HG03575 (cell line): ENCODE data around the gene NNAT.

Experiments used
- ATAC-seq: cut with Tn5 transposase; IDR thresholded peaks from one replicate; pipeline ENCODE4 v1.9.1; 2021; ENCODE audit not compliant: unreplicated experiment, insufficient number of reproducible peaks, low FRiP score; ENCODE audit errors: extremely low read depth

The NNAT gene

GRCh38 chr20:37558306-37558705 lies 37.3 kb downstream of the NNAT start:
- no peak for ATAC-seq

GRCh38 chr20:37558779-37559178 lies 37.7 kb downstream of the NNAT start:
- no peak for ATAC-seq

GRCh38 chr20:37559312-37560027 lies 38.4 kb downstream of the NNAT start:
- no peak for ATAC-seq

- no peak for ATAC-seq
Observed at GRCh38 chr20:37560629-37561028, 39.6 kb downstream of the NNAT start.

GRCh38 chr20:37562695-37563480 lies 41.8 kb downstream of the NNAT start:
- ATAC-seq = no peak

- ATAC-seq = no peak
Observed at GRCh38 chr20:37564016-37564387, 43.0 kb downstream of the NNAT start.

- no peak for ATAC-seq
Observed at GRCh38 chr20:37564388-37565133, 43.5 kb downstream of the NNAT start.

- no peak for ATAC-seq
Observed at GRCh38 chr20:37565134-37565811, 44.2 kb downstream of the NNAT start.

GRCh38 chr20:37566590-37567330 lies 45.7 kb downstream of the NNAT start:
- no peak for ATAC-seq

- no peak for ATAC-seq
Observed at GRCh38 chr20:37567331-37567665, 46.2 kb downstream of the NNAT start.

- no peak for ATAC-seq
Observed at GRCh38 chr20:37567671-37568588, 46.9 kb downstream of the NNAT start.

GRCh38 chr20:37570419-37570818 lies 49.4 kb downstream of the NNAT start:
- ATAC-seq = no peak

GRCh38 chr20:37571033-37571432 lies 50.0 kb downstream of the NNAT start:
- no peak for ATAC-seq
